ENCODE data around the gene HEMK1. TPM values are rescaled to one million over a fixed set of nuclear protein-coding genes. Genes with fewer than 3 reads are reported as not detected.

The HEMK1 gene
- total RNA-seq, 1 experiment from 2014 or later: 12.5 TPM

- no peak overlapping the region for H2BK12ac ChIP-seq (ENCODE audit: insufficient read length, low read depth, low read length)
- no peaks in the 10 kb centered on the region for H3K79me2 ChIP-seq (ENCODE audit: insufficient read depth, low read length)
- H3K23me2 ChIP-seq (ENCODE audit: insufficient read length, low read depth, low read length, poor library complexity, severe bottlenecking): no peaks in the 10 kb centered on the region
- H3K9ac ChIP-seq (ENCODE audit: extremely low read depth, insufficient read length, low read length): no peak overlapping the region
- H4K91ac ChIP-seq (ENCODE audit: insufficient read length, low read depth, low read length): no peak overlapping the region
- no peak for DNase-seq
- no peaks in the 10 kb centered on the region for H3K9me3 ChIP-seq (ENCODE audit: control insufficient read depth, low read depth, low read length)
- H3K27me3 ChIP-seq (ENCODE audit: insufficient read depth, low read length): no peaks in the 10 kb centered on the region
- no peak overlapping the region for H4K8ac ChIP-seq (replicated peaks; ENCODE audit: insufficient read length, low read depth, low read length)
- Mint-ChIP-seq H3K27me3 (ENCODE audit: low read depth) (peaks cover 9% of the 10 kb centered on the region), H3K4me3 (no peak overlapping the region), H3K4me1 (no peaks in the 10 kb centered on the region), H3K36me3 (ENCODE audit: insufficient read depth in 1 of 3, low read depth in 3 of 3) (no peaks in the 10 kb centered on the region), H3K27ac (no peak overlapping the region), H3K9me3 (no peaks in the 10 kb centered on the region)
- H3K23ac ChIP-seq (ENCODE audit: insufficient read length, low read depth, low read length): no peak overlapping the region
- no peak overlapping the region for H3K27ac ChIP-seq (ENCODE audit: insufficient read length, low read depth, low read length)
- no peaks in the 10 kb centered on the region for H3K4me1 ChIP-seq (ENCODE audit: insufficient read depth, low read length)
- no peak overlapping the region for H3K56ac ChIP-seq (ENCODE audit: insufficient read length, low read depth, low read length)
- no CpG with 5 or more reads among the region's 1 CpG for WGBS (ENCODE audit: extremely low coverage, insufficient read length, low lambda C conversion rate)
- H2AFZ ChIP-seq (ENCODE audit: low read length): no peak overlapping the region
- no peak overlapping the region for H2BK20ac ChIP-seq (ENCODE audit: low read depth, low read length, poor library complexity, severe bottlenecking)
- H3K79me1 ChIP-seq (ENCODE audit: insufficient read depth, low read depth, low read length, poor library complexity, severe bottlenecking): no peaks in the 10 kb centered on the region
- H3K4me2 ChIP-seq (ENCODE audit: insufficient read depth, insufficient read length, low read length): no peak overlapping the region
- no peak overlapping the region for H3T11ph ChIP-seq (ENCODE audit: low read length)
- TF ChIP-seq, protein P1, sequence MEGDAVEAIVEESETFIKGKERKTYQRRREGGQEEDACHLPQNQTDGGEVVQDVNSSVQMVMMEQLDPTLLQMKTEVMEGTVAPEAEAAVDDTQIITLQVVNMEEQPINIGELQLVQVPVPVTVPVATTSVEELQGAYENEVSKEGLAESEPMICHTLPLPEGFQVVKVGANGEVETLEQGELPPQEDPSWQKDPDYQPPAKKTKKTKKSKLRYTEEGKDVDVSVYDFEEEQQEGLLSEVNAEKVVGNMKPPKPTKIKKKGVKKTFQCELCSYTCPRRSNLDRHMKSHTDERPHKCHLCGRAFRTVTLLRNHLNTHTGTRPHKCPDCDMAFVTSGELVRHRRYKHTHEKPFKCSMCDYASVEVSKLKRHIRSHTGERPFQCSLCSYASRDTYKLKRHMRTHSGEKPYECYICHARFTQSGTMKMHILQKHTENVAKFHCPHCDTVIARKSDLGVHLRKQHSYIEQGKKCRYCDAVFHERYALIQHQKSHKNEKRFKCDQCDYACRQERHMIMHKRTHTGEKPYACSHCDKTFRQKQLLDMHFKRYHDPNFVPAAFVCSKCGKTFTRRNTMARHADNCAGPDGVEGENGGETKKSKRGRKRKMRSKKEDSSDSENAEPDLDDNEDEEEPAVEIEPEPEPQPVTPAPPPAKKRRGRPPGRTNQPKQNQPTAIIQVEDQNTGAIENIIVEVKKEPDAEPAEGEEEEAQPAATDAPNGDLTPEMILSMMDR (conservative IDR thresholded peaks at IDR 0.05): no peak
- no peak overlapping the region for H2BK120ac ChIP-seq (ENCODE audit: low read depth, low read length, poor library complexity, severe bottlenecking)
- H4K5ac ChIP-seq (ENCODE audit: insufficient read length, low read depth, low read length): no peak overlapping the region
- no peaks in the 10 kb centered on the region for H4K20me1 ChIP-seq (ENCODE audit: control insufficient read depth, insufficient read depth, insufficient read length)
- H2BK5ac ChIP-seq (ENCODE audit: insufficient read length, low read length): no peak overlapping the region
- H3K18ac ChIP-seq (ENCODE audit: insufficient read length, low read depth, low read length): no peak overlapping the region
- no peak overlapping the region for H2BK15ac ChIP-seq (ENCODE audit: low read depth, low read length)
- H2AK5ac ChIP-seq (ENCODE audit: insufficient read length, low read length): no peak overlapping the region
- H3K4ac ChIP-seq (ENCODE audit: low read depth, low read length): no peak overlapping the region
- H3K14ac ChIP-seq (ENCODE audit: insufficient read depth, low read length): no peak overlapping the region
Observed at GRCh38 chr3:50599716-50600118, 30.4 kb downstream of the HEMK1 start.

All from H9 (cell line).